ENCODE data around the gene DEFB113.

The DEFB113 gene

DNA sequence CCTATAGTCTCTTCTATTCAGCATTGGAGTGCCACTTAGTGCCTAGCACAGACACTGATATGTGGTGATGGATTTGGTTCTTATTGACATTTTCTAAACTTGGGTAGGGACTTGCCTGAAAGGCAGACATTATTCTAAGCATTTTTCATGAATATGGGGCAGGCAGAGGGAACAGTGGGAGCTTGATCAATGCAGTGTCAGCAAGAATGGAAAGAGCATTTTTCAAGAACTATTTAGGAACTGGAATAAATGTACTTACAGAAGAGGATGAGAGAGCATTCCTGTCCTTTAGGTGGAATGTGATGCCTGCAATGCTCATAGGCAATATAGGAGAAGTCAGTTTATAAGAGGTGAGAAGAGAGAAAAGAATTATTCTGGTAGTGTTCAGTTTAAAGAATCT lies 31.6 kb downstream of the DEFB113 start:
- TF ChIP-seq, protein P1, sequence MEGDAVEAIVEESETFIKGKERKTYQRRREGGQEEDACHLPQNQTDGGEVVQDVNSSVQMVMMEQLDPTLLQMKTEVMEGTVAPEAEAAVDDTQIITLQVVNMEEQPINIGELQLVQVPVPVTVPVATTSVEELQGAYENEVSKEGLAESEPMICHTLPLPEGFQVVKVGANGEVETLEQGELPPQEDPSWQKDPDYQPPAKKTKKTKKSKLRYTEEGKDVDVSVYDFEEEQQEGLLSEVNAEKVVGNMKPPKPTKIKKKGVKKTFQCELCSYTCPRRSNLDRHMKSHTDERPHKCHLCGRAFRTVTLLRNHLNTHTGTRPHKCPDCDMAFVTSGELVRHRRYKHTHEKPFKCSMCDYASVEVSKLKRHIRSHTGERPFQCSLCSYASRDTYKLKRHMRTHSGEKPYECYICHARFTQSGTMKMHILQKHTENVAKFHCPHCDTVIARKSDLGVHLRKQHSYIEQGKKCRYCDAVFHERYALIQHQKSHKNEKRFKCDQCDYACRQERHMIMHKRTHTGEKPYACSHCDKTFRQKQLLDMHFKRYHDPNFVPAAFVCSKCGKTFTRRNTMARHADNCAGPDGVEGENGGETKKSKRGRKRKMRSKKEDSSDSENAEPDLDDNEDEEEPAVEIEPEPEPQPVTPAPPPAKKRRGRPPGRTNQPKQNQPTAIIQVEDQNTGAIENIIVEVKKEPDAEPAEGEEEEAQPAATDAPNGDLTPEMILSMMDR (IDR thresholded peaks at IDR 0.05; ENCODE audit: insufficient read depth, low read depth, low read length, missing control alignments): no peak
- no peak overlapping the region for H3K4me3 ChIP-seq (ENCODE audit: low read length)
- no peak for DNase-seq (ENCODE audit: low read depth)

DNA sequence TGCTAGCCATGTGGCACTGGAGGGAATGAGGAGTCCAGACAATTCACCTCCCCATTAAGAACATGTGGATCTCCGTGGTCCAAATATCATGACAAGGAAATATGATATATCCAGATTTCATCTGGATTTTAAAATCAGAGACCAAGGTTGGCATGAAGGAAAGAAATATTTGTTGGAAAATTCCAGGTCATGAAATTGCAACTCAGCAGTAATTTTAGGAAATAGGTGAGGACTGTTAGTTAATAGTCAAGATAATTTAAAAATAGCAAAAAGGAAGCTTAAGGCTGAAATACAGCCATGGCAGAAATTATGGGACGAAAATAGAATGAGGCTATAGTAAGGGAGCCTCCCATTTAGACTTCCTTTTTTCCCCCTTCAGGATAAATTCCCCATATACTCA lies 32.4 kb downstream of the DEFB113 start:
- DNase-seq (ENCODE audit: low read depth): no peak
- H3K4me3 ChIP-seq (ENCODE audit: low read length): no peak overlapping the region
- TF ChIP-seq, protein P1 (IDR thresholded peaks at IDR 0.05; ENCODE audit: insufficient read depth, low read depth, low read length, missing control alignments): no peak

DNA sequence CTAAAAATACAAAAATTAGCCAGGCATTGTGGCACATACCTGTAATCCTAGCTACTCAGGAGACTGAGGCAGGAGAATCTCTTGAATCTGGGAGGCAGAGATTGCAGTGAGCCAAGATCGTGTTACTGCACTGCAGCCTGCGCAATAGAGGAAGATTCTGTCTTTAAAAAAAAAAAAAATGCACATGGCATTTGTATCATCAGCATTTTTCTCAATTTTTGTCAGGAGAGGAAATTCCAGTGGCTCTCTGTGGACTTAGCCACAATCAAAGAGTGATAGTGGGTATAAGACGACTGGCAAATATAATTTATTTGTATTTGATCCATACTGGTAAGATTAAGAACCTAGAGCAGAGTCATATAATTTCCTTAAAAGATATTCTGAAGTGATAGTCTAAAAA lies 34.0 kb downstream of the DEFB113 start:
- DNase-seq (ENCODE audit: low read depth): no peak
- no peak overlapping the region for H3K4me3 ChIP-seq (ENCODE audit: low read length)
- TF ChIP-seq, protein P1 (IDR thresholded peaks at IDR 0.05; ENCODE audit: insufficient read depth, low read depth, low read length, missing control alignments): no peak

DNA sequence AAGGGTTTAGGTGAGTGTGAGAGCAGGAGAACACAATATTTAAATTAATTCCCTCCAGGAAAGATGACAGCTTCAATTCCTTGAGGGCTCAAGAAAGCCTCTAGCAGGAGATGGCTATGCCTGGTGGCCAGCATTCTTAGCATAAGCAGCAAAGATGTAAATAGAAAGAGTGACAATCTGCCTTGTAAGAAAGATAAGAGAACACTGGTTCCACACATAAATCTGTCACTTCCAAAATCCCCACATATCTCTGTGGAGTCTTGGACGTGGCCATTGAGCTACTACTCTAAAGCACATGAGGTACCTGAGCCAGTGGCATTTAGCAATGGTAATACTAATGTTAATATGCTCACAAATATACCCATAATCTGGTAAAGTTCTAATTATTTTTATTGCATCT lies 34.7 kb downstream of the DEFB113 start:
- TF ChIP-seq, protein P1 (IDR thresholded peaks at IDR 0.05; ENCODE audit: insufficient read depth, low read depth, low read length, missing control alignments): no peak
- H3K4me3 ChIP-seq (ENCODE audit: low read length): no peak overlapping the region
- no peak for DNase-seq (ENCODE audit: low read depth)

DNA sequence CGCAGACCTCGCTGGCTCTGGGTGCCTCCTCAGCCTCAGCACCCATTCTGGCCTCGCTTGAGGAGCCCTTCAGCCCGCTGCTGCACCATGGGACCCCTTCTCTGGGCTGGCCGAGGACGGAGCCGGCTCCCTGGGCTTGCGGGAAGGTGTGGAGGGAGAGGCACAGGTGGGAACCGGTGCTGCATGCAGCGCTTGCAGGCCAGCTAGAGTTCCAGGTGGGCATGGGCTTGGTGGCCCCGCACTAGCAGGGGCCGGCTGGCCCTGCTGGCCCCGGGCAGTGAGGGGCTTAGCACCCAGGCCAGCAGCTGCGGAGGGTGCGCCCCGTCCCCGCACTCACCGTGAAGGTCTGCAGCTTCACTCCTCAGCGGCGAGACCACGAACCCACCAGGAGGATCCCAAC lies 35.9 kb downstream of the DEFB113 start:
- DNase-seq (ENCODE audit: low read depth): no peak
- TF ChIP-seq, protein P1 (IDR thresholded peaks at IDR 0.05; ENCODE audit: insufficient read depth, low read depth, low read length, missing control alignments): no peak
- no peak overlapping the region for H3K4me3 ChIP-seq (ENCODE audit: low read length)

DNA sequence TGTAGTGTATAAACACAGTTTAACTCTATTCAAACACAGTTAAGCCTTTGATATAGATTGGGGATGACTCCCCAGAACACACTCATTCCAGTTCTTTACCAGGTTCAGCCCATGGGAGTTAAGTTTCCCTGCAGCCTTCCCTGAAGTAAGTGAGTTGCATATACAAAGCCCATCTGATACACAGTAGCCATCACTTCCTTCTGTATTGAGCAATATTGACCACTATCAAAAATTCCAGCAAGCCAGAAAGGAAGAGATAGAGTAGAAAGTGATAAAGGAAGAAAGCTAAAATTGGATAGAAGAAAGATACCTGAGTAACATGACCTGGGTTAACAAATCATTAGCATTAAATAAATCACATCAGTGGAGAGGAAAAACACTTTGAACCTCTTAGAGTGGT lies 40.1 kb downstream of the DEFB113 start:
- TF ChIP-seq, protein P1 (IDR thresholded peaks at IDR 0.05; ENCODE audit: insufficient read depth, low read depth, low read length, missing control alignments): no peak
- no peak for DNase-seq (ENCODE audit: low read depth)

DNA sequence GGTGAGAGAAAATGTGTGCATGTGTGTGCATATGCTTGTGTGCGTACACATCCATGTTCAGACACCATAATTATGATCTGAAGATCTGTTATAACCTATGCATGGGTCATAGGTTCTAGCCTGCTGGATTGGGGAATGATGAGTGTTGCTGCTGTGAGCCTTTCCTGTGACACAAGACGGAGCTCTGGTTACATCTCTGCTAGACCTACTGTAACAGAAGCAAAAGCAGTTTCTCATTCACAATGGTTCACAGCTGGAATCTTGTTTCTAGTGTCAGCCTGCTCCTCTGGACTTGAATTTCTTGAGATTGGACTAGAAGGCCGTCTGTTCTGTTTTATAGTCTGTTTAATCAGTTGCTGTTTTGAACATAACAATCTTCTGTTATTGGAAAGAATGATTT lies 45.6 kb downstream of the DEFB113 start:
- no peak for DNase-seq (ENCODE audit: low read depth)
- H3K4me3 ChIP-seq (ENCODE audit: low read length): no peak overlapping the region
- TF ChIP-seq, protein P1 (IDR thresholded peaks at IDR 0.05; ENCODE audit: insufficient read depth, low read depth, low read length, missing control alignments): no peak

More for the DNA sequence above, 40.1 kb downstream of the DEFB113 start:
- H3K4me3 ChIP-seq (ENCODE audit: low read length): no peak overlapping the region
